Activated naive CD4-positive, alpha-beta T cell (primary cell): ENCODE data around the gene MCTP1.

Experiments
- DNase-seq, 4 experiments: peaks; one replicate each; lab custom pipeline; 2025; lab: John Stamatoyannopoulos, UW

The MCTP1 gene

GRCh38 chr5:95072281-95072680, 212.6 kb downstream of the MCTP1 start:
- no peak for DNase-seq

- DNase-seq = no peak
Measured at GRCh38 chr5:95070866-95071265, 214.0 kb downstream of the MCTP1 start.

GRCh38 chr5:95070453-95070852, 214.4 kb downstream of the MCTP1 start:
- no peak for DNase-seq

- no peak for DNase-seq
Measured at GRCh38 chr5:95069948-95070347, 214.9 kb downstream of the MCTP1 start.

DNA sequence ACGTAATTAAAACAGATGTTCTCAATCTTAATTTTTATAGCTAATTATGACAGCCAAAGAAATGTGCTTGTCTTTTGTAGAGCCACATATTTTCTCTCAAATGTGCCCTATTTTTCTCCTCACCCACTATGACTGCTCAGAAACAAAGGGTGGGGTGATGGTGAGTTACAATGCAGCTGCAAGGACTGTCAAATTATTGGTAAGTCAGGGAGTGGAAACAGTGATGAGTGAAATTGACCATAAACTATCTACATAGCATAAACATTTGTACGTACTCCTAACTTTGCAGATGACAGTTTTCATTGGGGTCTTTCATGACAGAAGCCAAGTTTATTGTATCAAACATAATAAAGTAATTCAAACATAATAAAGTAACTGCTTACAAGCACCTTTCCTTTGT, 215.9 kb downstream of the MCTP1 start:
- DNase-seq = no peak

- DNase-seq = no peak
Measured at GRCh38 chr5:95068289-95068910, 216.5 kb downstream of the MCTP1 start.

DNA sequence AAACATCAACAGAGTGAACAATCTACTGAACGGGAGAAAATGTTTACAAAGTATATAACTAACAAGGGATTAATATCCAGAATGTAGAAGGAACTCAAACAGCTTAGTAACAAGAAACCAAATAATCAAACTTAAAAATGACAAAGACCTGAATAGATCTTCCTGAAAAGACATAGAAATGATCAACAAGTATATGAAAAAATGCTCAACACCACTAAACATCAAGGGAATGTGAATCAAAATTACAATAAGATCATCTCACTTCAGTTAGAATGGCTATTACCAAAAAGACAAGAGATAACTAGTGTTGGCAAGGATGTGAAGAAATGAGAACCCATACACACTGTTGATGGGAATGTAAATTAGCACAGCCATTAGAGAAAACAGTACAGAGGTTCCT, 218.8 kb downstream of the MCTP1 start:
- no peak for DNase-seq

- no peak for DNase-seq
Measured at GRCh38 chr5:95063492-95063891, 221.4 kb downstream of the MCTP1 start.

DNA sequence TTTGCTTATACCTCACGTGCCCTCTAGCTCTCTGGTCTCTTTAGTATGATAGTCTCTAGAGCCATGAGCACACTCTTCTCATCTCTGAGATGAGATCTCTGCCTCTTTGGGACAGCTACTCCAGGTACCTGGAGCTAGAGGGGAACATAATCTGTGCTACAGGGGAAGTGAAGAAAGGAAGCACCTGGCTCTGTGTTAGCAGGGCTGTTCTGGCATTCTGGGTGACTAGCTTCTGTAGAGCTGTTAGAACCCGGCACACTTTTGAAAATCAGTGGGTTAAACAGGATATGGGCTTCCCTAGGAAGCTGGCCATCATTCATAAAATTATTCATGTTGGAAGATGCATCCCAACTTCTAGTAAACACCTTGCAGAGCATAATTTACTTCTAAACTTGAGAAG, 224.8 kb downstream of the MCTP1 start:
- no peak for DNase-seq

GRCh38 chr5:95059636-95060035, 225.3 kb downstream of the MCTP1 start:
- DNase-seq = no peak

DNA sequence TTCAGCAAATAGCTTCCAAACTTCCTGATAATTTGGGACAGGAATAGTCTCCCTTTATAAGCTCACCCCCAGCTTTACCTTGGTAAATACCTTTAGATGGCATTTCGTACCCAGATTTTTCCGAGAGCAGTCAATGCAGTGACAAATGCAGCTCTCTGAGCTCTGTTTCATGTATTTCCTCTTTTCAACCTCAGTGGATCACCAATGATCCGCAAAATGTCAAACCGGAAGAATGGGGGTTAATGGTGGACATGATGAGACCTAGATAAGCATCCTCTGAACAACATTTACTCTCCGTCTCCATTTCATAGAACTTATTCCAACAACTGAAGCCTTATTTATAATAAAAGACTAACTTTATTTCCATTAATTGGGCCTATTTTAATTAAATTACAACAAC, 227.3 kb downstream of the MCTP1 start:
- no peak for DNase-seq

GRCh38 chr5:95053253-95053652, 231.6 kb downstream of the MCTP1 start:
- no peak for DNase-seq

- no peak for DNase-seq
Measured at GRCh38 chr5:95050708-95051107, 234.2 kb downstream of the MCTP1 start.

- DNase-seq = no peak
Measured at GRCh38 chr5:95048628-95049027, 236.3 kb downstream of the MCTP1 start.

- no peak for DNase-seq
Measured at GRCh38 chr5:95045181-95045965, 239.5 kb downstream of the MCTP1 start.

GRCh38 chr5:95044096-95044495, 240.8 kb downstream of the MCTP1 start:
- DNase-seq = no peak

- no peak for DNase-seq
Measured at GRCh38 chr5:95043648-95044047, 241.2 kb downstream of the MCTP1 start.

- no peak for DNase-seq
Measured at GRCh38 chr5:95043234-95043633, 241.7 kb downstream of the MCTP1 start.

GRCh38 chr5:95042037-95042436, 242.9 kb downstream of the MCTP1 start:
- DNase-seq = no peak

DNA sequence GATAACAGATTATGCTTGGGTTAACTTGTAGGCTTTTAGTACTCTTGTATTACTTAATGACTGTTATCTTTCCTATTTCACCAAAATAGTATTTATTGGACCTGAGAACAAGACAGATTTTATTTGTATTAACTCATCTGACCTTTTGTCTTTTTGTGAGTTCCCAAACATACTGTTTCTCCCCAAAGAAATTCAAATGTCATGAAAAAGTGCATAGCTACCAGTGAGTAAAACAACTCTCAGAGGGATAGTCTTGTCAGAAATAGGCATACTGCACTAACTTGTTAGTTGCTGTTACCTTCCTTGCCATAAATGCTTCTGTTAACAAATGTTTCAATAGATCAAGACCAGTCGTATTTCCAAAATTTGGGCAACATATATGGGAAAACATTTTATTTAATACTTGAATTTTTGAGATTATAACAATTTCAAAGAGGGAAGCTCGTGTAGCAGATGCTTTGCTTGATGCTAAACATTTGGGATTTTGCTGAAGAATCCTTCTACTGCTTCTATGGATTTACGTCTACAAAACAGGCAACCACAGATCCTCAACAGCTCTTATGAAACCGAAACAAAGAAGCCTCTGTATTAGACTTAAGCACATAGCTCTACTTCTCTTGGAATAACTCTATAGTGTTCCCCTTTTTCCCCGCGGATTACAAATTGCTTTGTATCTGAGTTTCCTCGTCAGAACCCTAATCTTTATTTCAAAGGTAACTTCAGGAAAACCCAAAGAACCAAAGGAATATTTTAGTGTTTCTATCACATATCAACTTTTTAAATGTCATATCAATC, 248.8 kb downstream of the MCTP1 start:
- no peak for DNase-seq

GRCh38 chr5:95032801-95033200, 252.1 kb downstream of the MCTP1 start:
- no peak for DNase-seq

DNA sequence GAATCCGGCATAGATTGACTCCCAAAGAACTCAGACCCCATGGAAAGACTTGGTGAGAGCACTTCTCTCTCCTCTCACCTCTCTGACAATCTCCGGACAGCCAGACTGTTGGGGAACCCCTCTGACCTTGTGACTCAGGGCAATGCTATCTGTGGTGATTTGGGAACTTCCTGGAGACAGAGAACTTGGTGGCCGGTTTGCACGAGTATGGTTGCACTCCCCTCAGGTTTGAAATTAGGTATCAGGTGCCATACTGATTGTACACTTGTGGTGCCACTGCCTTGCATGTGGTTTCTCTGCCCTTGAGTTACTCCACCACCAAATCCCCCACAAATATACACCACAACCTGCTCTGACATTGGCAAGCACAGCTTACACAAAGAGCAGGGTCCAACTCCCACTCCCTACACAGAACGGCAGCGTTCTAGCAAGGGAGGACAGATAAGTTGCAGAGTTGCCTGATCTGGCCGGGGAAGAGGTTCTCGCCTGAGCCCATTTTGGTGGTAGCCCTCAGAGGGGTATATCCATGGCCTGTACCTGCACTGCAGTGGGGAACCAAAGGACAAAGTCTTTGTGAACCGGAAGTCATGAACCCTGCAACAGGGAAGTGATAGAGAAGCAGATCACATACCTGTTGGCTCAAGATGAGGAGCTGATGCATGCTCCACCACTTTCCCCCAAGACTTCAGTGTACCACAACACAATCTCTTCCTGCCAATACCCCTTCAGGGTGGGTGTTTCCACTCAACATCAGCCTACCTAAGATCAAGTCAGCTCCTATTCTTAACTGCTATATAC, 255.1 kb downstream of the MCTP1 start:
- DNase-seq = no peak
